Activated CD4-positive, alpha-beta T cell treated with anti-CD3 and anti-CD28 coated beads, Interleukin-2, amount 10 ng/mL, durations not matched to agents 7 days and 5 days (primary cell): Measurements from ENCODE around the gene GPN1. TPM values are rescaled to one million over a fixed set of nuclear protein-coding genes. Genes with fewer than 3 reads are reported as not detected.
"Not testable (repeated sequence)": the region's sequence is repeated elsewhere in the genome, so short reads cannot be mapped to it uniquely, and the experiment has no call there.

Experiments used
- CTCF ChIA-PET: fragments of 350-600 bp; sonication (Branson Sonifier 250); formaldehyde crosslinking; loops from one replicate; lab custom pipeline; 2021; ENCODE audit warnings: antibody characterized with exemption; lab: Charles Lee
- POLR2A ChIA-PET: fragments of 350-600 bp; sonication (Branson Sonifier 250); formaldehyde crosslinking; loops from one replicate; lab custom pipeline; 2021; ENCODE audit warnings: antibody characterized with exemption; lab: Charles Lee
- DNase-seq: peaks from one replicate; pipeline ENCODE4 v3.0.0-alpha.2; 2020
- H3K27ac Mint-ChIP-seq: one replicate; pipeline ENCODE4 v1.8.0; 2021; ENCODE audit warnings: mild to moderate bottlenecking, moderate library complexity, mixed read lengths
- H3K27me3 Mint-ChIP-seq: one replicate; pipeline ENCODE4 v1.8.0; 2021; ENCODE audit warnings: mixed read lengths
- H3K36me3 Mint-ChIP-seq: one replicate; pipeline ENCODE4 v1.8.0; 2021; ENCODE audit warnings: low read depth, mixed read lengths
- H3K4me1 Mint-ChIP-seq: one replicate; pipeline ENCODE4 v1.8.0; 2021; ENCODE audit warnings: mixed read lengths
- H3K4me3 Mint-ChIP-seq: one replicate; pipeline ENCODE4 v1.8.0; 2021; ENCODE audit warnings: mild to moderate bottlenecking, moderate library complexity, mixed read lengths
- H3K9me3 Mint-ChIP-seq: one replicate; pipeline ENCODE4 v1.8.0; 2021; ENCODE audit warnings: mixed read lengths
- total RNA-seq, 2 experiments: library from RNA; stranded (reverse); gene quantifications; one replicate each; pipeline ENCODE4 v1.2.3, GENCODE V29; 2021

Gene GPN1
- total RNA-seq, 2 experiments from 2014 or later, result 36.3 to 44.1 TPM

DNA sequence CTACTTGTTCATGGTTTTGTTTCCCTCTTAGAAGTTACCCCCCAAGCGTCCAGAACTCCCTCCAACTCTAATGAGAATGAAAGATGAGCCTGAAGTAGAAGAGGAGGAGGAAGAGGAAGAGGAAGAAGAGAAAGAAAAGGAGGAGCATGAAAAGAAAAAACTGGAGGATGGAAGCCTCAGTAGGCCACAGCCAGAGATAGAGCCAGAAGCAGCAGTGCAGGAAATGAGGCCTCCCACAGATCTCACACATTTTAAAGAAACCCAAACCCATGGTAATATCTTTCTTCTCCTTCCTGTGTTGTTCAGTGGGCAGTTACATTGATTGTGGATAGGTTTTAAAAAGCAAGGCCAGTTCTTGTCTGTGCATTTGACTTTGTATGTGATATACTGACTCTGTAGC lies 56.2 kb downstream of the GPN1 start:
- peaks cover 30% of the 10 kb centered on the region for H3K36me3 Mint-ChIP-seq
- DNase-seq, H3K27me3 Mint-ChIP-seq, POLR2A ChIA-PET, H3K9me3 Mint-ChIP-seq: not testable (repeated sequence)
- H3K27ac Mint-ChIP-seq, result peak overlapping the region; percentile 72
- peak overlapping the region; percentile 2 for H3K4me3 Mint-ChIP-seq
- peaks cover 26% of the 10 kb centered on the region for H3K4me1 Mint-ChIP-seq
- CTCF ChIA-PET, result interaction anchor here (2.5 to 4.4 kb wide), 4 partner anchors 10 to 38 kb away, joined by 10 to 56 read pairs (median 16); partner anchors contain the start of genes SLC4A1AP and SUPT7L

- Mint-ChIP-seq H3K4me3 (no peak overlapping the region), H3K9me3 (no peaks in the 10 kb centered on the region), H3K36me3 (peaks cover 30% of the 10 kb centered on the region), H3K4me1 (peaks cover 26% of the 10 kb centered on the region), H3K27ac (peak overlapping the region; percentile 72), H3K27me3 (no peaks in the 10 kb centered on the region)
- no peak for DNase-seq
- ChIA-PET CTCF (interaction anchor here (1.0 to 4.4 kb wide), 2 partner anchors 22 to 47 kb away, joined by 3 to 56 read pairs; partner anchors contain the start of genes SLC4A1AP and SUPT7L), POLR2A (no interaction called here)
These were observed 56.7 kb downstream of the GPN1 start for GRCh38 chr2:27685577-27685976.

DNA sequence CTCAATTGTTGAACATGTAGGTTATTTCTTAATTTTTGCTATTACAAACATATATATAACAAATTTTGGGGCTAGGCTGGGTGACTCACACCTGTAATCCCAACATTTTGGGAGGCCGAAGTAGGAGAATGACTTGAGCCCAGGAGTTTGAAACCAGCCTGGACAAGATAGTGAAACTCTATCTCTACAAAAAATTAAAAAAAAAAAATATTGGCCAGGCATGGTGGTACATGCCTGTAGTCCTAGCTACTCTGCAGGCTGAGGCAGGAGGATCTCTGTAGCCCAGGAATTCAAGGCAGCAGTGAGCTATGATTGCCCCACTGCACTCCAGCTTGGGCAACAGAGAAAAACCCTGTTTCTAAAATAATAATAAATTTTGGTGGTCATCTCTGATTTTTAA lies 58.4 kb downstream of the GPN1 start:
- POLR2A ChIA-PET, result no interaction called here
- H3K4me1 Mint-ChIP-seq, result peaks cover 24% of the 10 kb centered on the region
- DNase-seq, result no peak
- no peak overlapping the region for H3K4me3 Mint-ChIP-seq
- H3K9me3 Mint-ChIP-seq, result no peaks in the 10 kb centered on the region
- CTCF ChIA-PET, result interaction anchor here (0.6 kb wide), 2 partner anchors 18 to 789 kb away, joined by 3 to 4 read pairs; no protein-coding TSS in a partner anchor
- H3K27ac Mint-ChIP-seq, result no peak overlapping the region
- peaks cover 30% of the 10 kb centered on the region for H3K36me3 Mint-ChIP-seq
- H3K27me3 Mint-ChIP-seq, result no peaks in the 10 kb centered on the region

GRCh38 chr2:27689424-27689823 lies 60.6 kb downstream of the GPN1 start:
- peaks cover 12% of the 10 kb centered on the region for H3K4me1 Mint-ChIP-seq
- ChIA-PET CTCF (interaction anchor here (0.6 to 2.0 kb wide), 2 partner anchors 15 to 820 kb away, joined by 3 to 8 read pairs; no protein-coding TSS in a partner anchor), POLR2A (no interaction called here)

DNA sequence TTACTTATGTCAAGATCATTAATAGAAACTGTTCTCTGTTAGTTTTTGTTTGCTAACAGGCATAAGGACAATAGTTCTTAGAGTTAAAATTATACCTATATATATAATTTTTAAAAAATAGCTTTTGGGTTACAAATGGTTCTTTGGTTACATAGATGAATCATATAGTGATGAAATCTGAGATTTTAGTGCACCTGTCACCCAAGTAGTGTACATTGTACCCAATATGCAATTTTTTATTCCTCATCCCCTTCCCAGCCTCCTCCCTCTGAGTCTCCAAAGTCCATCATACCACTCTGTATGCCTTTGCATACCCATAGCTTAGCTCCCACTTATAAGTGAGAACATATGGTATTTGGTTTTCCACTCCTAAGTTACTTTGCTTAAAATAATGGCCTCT lies 61.2 kb downstream of the GPN1 start:
- Mint-ChIP-seq H3K27me3 (no peaks in the 10 kb centered on the region), H3K27ac (no peak overlapping the region), H3K36me3 (peaks cover 29% of the 10 kb centered on the region), H3K9me3 (no peaks in the 10 kb centered on the region), H3K4me1 (peaks cover 6% of the 10 kb centered on the region), H3K4me3 (no peak overlapping the region)
- CTCF ChIA-PET, result interaction anchor here (0.6 to 2.0 kb wide), 3 partner anchors 14 to 217 kb away, joined by 3 to 8 read pairs (median 4); no protein-coding TSS in a partner anchor
- POLR2A ChIA-PET, result no interaction called here
- no peak for DNase-seq

More at GRCh38 chr2:27689424-27689823, 60.6 kb downstream of the GPN1 start:
- Mint-ChIP-seq H3K4me3 (no peak overlapping the region), H3K27ac (no peak overlapping the region), H3K27me3 (no peaks in the 10 kb centered on the region), H3K36me3 (peaks cover 29% of the 10 kb centered on the region), H3K9me3 (no peaks in the 10 kb centered on the region)
- no peak for DNase-seq

GRCh38 chr2:27697660-27698059 lies 68.8 kb downstream of the GPN1 start:
- no peak for DNase-seq
- Mint-ChIP-seq H3K4me3 (no peak overlapping the region), H3K4me1 (peaks cover 12% of the 10 kb centered on the region), H3K27ac (no peak overlapping the region), H3K9me3 (no peaks in the 10 kb centered on the region), H3K36me3 (peaks cover 21% of the 10 kb centered on the region), H3K27me3 (no peaks in the 10 kb centered on the region)
- POLR2A ChIA-PET, result no interaction called here
- CTCF ChIA-PET, result interaction anchor here (0.6 to 2.9 kb wide), 2 partner anchors 15 to 1838 kb away, joined by 3 to 21 read pairs; no protein-coding TSS in a partner anchor

Other genes with a start within 250 kb of the GPN1 start
- gene ZNF513, start 248.3 kb upstream of the GPN1 start, total RNA-seq, result 10 to 100 TPM; 14.3 to 15.4 TPM
- gene PPM1G, start 219.5 kb upstream of the GPN1 start, total RNA-seq, result 100 to 1,000 TPM; 109 TPM
- gene NRBP1, start 200.4 kb upstream of the GPN1 start, total RNA-seq, result 10 to 100 TPM; 77.1 to 82.3 TPM
- gene KRTCAP3, start 186.7 kb upstream of the GPN1 start, total RNA-seq, result 1 to 10 TPM; 7.1 to 8.3 TPM
- 1 to 10 TPM; 9.3 to 9.8 TPM for gene IFT172, start 139.3 kb upstream of the GPN1 start, total RNA-seq
- not detected for gene FNDC4, start 133.8 kb upstream of the GPN1 start, total RNA-seq
- not detected for gene GCKR, start 132.2 kb upstream of the GPN1 start, total RNA-seq
- gene ZNF512, start 46.0 kb upstream of the GPN1 start, total RNA-seq, result 10 to 100 TPM; 42.3 to 51.5 TPM
- 1 to 10 TPM in 1 of 2 experiments, under 1 TPM in 1; 1.00 to 1.2 TPM for gene CCDC121, start within 50 bp of the GPN1 start, total RNA-seq
- gene SUPT7L, start 34.6 kb downstream of the GPN1 start, total RNA-seq, result 10 to 100 TPM; 34.5 to 36.2 TPM
- gene SLC4A1AP, start 34.8 kb downstream of the GPN1 start, total RNA-seq, result 10 to 100 TPM; 22.7 to 23.5 TPM
- 10 to 100 TPM; 43.5 to 49.7 TPM for gene MRPL33, start 142.7 kb downstream of the GPN1 start, total RNA-seq